Peyer's patch (tissue), 4 donors: Measurements from ENCODE around the gene CHKA. TPM values are rescaled to one million over a fixed set of nuclear protein-coding genes. Genes with fewer than 3 reads are reported as not detected.

Experiments used
- DNase-seq, 3 donors: peaks; one replicate each; pipeline ENCODE4 v3.0.0-alpha.2; 2017 to 2019
- H3K27ac ChIP-seq, 4 donors: fragments of 200-600 bp; sonication (generic); one replicate each; pipeline ENCODE4 v1.5.1; 2016 to 2019
- H3K27me3 ChIP-seq, 2 donors: fragments of 200-600 bp; sonication (generic); one replicate each; pipeline ENCODE4 v1.5.1; 2019
- H3K36me3 ChIP-seq, 3 donors: fragments of 200-600 bp; sonication (generic); one replicate each; pipeline ENCODE4 v1.5.1; 2016 to 2019
- H3K4me1 ChIP-seq, 4 donors: fragments of 200-600 bp; sonication (generic); one replicate each; pipeline ENCODE4 v1.5.1; 2016 to 2019
- H3K4me3 ChIP-seq, 4 donors: fragments of 200-600 bp; sonication (generic); 1 replicate in 3 of 4; 2 replicates in 1 of 4; pipeline ENCODE4 v1.5.1; 2016 to 2019; ENCODE audit warnings: mild to moderate bottlenecking in 1 of 4
- H3K9me3 ChIP-seq, 4 donors: fragments of 200-600 bp; sonication (generic); one replicate each; pipeline ENCODE4 v1.5.1; 2016 to 2019; ENCODE audit warnings: mild to moderate bottlenecking in 1 of 4
- POLR2A ChIP-seq, 2 donors: fragments of 450-650 bp; IDR thresholded peaks; one replicate each; pipeline ENCODE4 v1.5.1; 2017; ENCODE audit warnings: antibody characterized with exemption in 2 of 2, mild to moderate bottlenecking in 2 of 2, moderate library complexity in 2 of 2
- total RNA-seq, 4 donors: library from RNA; depleted of rRNA; stranded (reverse); fragments of >200 nt; gene quantifications; one replicate each; pipeline ENCODE4 v1.1.0, GENCODE V29; 2016
- TF ChIP-seq, protein P1 (sequence below), 6 experiments: fragments of 450-650 bp in 4 of 6; fragments of 200-600 bp in 2 of 6; sonication (generic) in 1 of 6; IDR thresholded peaks; one replicate each; pipeline ENCODE4 v1.5.1; 2017 to 2019; ENCODE audit warnings: antibody characterized with exemption in 6 of 6, mild to moderate bottlenecking in 3 of 6, moderate library complexity in 1 of 6

Gene CHKA
- total RNA-seq, 4 donors from 2014 or later: 41.3 to 179 (median 130) TPM

DNA sequence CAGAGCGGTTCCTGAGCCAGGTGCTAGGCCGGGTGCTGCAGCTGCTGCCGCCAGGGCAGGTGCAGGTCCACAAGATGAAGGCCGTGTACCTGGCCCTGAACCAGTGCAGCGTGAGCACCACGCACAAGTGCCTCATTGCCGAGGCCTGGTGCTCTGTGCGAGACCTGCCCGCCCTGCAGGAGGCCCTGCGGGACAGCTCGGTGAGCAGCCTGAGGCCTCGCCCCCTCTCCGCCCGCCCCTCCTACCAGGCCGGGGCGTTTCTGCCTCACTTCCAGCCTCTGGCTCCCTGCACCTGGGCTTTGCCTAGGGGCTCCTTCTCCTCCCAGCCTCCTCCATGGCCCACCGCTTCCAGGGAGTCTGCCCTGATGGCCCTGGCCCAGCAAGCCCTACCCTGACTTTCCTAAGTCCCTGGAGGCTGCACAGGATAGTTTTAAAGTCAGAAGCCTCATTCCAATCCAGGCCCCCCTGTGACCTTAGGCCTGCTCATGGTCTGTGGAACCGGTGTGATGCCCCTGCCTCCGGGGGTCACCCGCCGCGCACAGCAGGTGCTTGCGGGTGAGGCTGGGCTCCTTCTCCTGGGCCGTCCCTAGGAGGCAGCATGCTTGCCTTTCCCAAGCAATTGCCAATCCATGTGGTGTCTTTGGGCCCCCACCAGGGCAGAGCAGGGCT, 76.9 kb downstream of the CHKA start:
- Histone ChIP-seq H3K27me3 (no peaks in the 10 kb centered on the region), H3K36me3 (peaks cover 0 to 67% (median 0%) of the 10 kb centered on the region in 3 donors), H3K4me1 (peaks cover 0 to 31% (median 5%) of the 10 kb centered on the region in 4 donors), H3K4me3 (no peak overlapping the region), H3K27ac (no peak overlapping the region), H3K9me3 (no peaks in the 10 kb centered on the region)
- TF ChIP-seq, protein P1, sequence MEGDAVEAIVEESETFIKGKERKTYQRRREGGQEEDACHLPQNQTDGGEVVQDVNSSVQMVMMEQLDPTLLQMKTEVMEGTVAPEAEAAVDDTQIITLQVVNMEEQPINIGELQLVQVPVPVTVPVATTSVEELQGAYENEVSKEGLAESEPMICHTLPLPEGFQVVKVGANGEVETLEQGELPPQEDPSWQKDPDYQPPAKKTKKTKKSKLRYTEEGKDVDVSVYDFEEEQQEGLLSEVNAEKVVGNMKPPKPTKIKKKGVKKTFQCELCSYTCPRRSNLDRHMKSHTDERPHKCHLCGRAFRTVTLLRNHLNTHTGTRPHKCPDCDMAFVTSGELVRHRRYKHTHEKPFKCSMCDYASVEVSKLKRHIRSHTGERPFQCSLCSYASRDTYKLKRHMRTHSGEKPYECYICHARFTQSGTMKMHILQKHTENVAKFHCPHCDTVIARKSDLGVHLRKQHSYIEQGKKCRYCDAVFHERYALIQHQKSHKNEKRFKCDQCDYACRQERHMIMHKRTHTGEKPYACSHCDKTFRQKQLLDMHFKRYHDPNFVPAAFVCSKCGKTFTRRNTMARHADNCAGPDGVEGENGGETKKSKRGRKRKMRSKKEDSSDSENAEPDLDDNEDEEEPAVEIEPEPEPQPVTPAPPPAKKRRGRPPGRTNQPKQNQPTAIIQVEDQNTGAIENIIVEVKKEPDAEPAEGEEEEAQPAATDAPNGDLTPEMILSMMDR (IDR thresholded peaks at IDR 0.05): no peak
- no peak for TF ChIP-seq POLR2A (IDR thresholded peaks at IDR 0.05)
- peak in 1 of 3 donors; percentile 49 for DNase-seq

- DNase-seq: peak in 2 of 3 donors; percentile 48 to 64
- Histone ChIP-seq H3K4me1 (peaks cover 0 to 33% (median 7%) of the 10 kb centered on the region in 4 donors), H3K4me3 (no peak overlapping the region), H3K27ac (peak overlapping the region in 2 of 4 donors; percentile 4 to 36), H3K9me3 (no peaks in the 10 kb centered on the region), H3K27me3 (no peaks in the 10 kb centered on the region), H3K36me3 (peaks cover 0 to 59% (median 0%) of the 10 kb centered on the region in 3 donors)
- no peak for TF ChIP-seq POLR2A (IDR thresholded peaks at IDR 0.05)
- TF ChIP-seq, protein P1 (IDR thresholded peaks at IDR 0.05): no peak
These were observed 77.6 kb downstream of the CHKA start for GRCh38 chr11:68043349-68044144.

- no peak for TF ChIP-seq POLR2A (IDR thresholded peaks at IDR 0.05)
- TF ChIP-seq, protein P1 (IDR thresholded peaks at IDR 0.05): no peak
- no peaks in the 10 kb centered on the region for H3K27me3 ChIP-seq
- H3K27ac ChIP-seq: peak overlapping the region in 1 of 4 donors; percentile 36
- no peak overlapping the region for H3K4me3 ChIP-seq
- no peaks in the 10 kb centered on the region for H3K9me3 ChIP-seq
- DNase-seq: no peak
- peaks cover 0 to 54% (median 0%) of the 10 kb centered on the region in 3 donors for H3K36me3 ChIP-seq
- peaks cover 5 to 38% (median 13%) of the 10 kb centered on the region in 4 donors for H3K4me1 ChIP-seq
These were observed 78.2 kb downstream of the CHKA start for GRCh38 chr11:68043029-68043348.

DNA sequence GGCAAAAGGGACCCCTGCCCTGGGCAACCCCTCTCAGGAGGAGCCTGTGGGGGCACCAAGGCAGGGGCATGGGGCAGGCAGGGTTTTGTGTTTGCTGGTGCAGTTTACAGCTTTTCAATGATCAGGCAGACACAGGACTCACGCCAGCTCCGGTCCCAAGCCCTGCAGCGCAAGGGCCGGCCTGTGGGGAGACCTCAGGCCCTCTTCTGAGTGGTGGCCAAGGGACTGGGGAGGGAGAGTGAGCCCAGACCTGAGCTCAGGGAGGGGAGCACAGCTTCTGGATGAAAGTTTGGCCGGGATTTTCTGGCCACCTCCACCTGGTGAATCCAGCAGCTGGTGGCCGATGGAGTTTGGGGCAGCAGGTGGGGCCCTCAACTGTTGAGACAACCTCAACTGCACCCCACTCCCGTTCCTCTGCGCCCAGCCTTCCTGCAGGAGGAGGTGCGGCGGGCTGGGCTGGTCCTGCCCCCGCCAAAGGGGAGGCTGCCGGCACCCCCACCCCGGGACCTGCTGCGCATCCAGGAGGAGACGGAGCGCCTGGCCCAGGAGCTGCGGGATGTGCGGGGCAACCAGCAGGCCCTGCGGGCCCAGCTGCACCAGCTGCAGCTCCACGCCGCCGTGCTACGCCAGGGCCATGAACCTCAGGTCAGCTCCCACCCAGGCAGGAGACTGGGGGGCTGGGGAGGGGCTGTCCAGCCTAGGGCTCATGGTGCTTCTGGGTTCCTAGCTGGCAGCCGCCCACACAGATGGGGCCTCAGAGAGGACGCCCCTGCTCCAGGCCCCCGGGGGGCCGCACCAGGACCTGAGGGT, 78.8 kb downstream of the CHKA start:
- TF ChIP-seq, protein P1 (IDR thresholded peaks at IDR 0.05): no peak
- TF ChIP-seq POLR2A (IDR thresholded peaks at IDR 0.05): no peak
- no peak for DNase-seq
- Histone ChIP-seq H3K27me3 (no peaks in the 10 kb centered on the region), H3K4me1 (peaks cover 5 to 44% (median 15%) of the 10 kb centered on the region in 4 donors), H3K4me3 (no peak overlapping the region), H3K9me3 (no peaks in the 10 kb centered on the region), H3K27ac (peak overlapping the region in 2 of 4 donors; percentile 23 to 93), H3K36me3 (peaks cover 0 to 48% (median 0%) of the 10 kb centered on the region in 3 donors)

GRCh38 chr11:68041617-68042218, 79.5 kb downstream of the CHKA start:
- DNase-seq: no peak

More at GRCh38 chr11:68041617-68042218, 79.5 kb downstream of the CHKA start:
- H3K27ac ChIP-seq: peak overlapping the region; percentile 23 to 93 (median 88)
- H3K9me3 ChIP-seq: no peaks in the 10 kb centered on the region
- H3K4me3 ChIP-seq: no peak overlapping the region
- H3K4me1 ChIP-seq: peaks cover 5 to 49% (median 21%) of the 10 kb centered on the region in 4 donors
- TF ChIP-seq, protein P1 (IDR thresholded peaks at IDR 0.05): no peak
- no peak for TF ChIP-seq POLR2A (IDR thresholded peaks at IDR 0.05)
- H3K36me3 ChIP-seq: peaks cover 0 to 45% (median 0%) of the 10 kb centered on the region in 3 donors
- no peaks in the 10 kb centered on the region for H3K27me3 ChIP-seq
